DLD1 (cell line): ENCODE measurements around the gene PARM1.

ENCODE experiments used
- in situ Hi-C: cut with HindIII; loops from 2 replicates; pipeline ENCODE4 v1.10.0; 2017; ENCODE audit warnings: low sequenced_read_pairs

The PARM1 gene

GRCh38 chr4:75028196-75028854, 95.4 kb downstream of the PARM1 start:
- in situ Hi-C loops, result no loop called here

GRCh38 chr4:75030028-75030427, 97.1 kb downstream of the PARM1 start:
- in situ Hi-C loops, result no loop called here

GRCh38 chr4:75030649-75031235, 97.8 kb downstream of the PARM1 start:
- in situ Hi-C loops, result no loop called here

- in situ Hi-C loops, result no loop called here
Observed at GRCh38 chr4:75031775-75032174, 98.9 kb downstream of the PARM1 start.

- in situ Hi-C loops, result no loop called here
Observed at GRCh38 chr4:75034523-75034922, 101.6 kb downstream of the PARM1 start.

- in situ Hi-C loops, result no loop called here
Observed at GRCh38 chr4:75035321-75035720, 102.4 kb downstream of the PARM1 start.

- in situ Hi-C loops, result no loop called here
Observed at GRCh38 chr4:75036046-75036830, 103.3 kb downstream of the PARM1 start.

GRCh38 chr4:75037252-75037651, 104.3 kb downstream of the PARM1 start:
- in situ Hi-C loops, result no loop called here

GRCh38 chr4:75038376-75038775, 105.5 kb downstream of the PARM1 start:
- in situ Hi-C loops, result no loop called here

GRCh38 chr4:75040703-75041102, 107.8 kb downstream of the PARM1 start:
- in situ Hi-C loops, result no loop called here

- in situ Hi-C loops, result no loop called here
Observed at GRCh38 chr4:75042601-75043208, 109.8 kb downstream of the PARM1 start.

GRCh38 chr4:75046226-75046625, 113.3 kb downstream of the PARM1 start:
- in situ Hi-C loops, result no loop called here

GRCh38 chr4:75046641-75047040, 113.7 kb downstream of the PARM1 start:
- in situ Hi-C loops, result no loop called here

- in situ Hi-C loops, result no loop called here
Observed at GRCh38 chr4:75048208-75048879, 115.4 kb downstream of the PARM1 start.

- in situ Hi-C loops, result no loop called here
Observed at GRCh38 chr4:75051431-75051830, 118.5 kb downstream of the PARM1 start.

GRCh38 chr4:75053352-75053751, 120.4 kb downstream of the PARM1 start:
- in situ Hi-C loops, result no loop called here

- in situ Hi-C loops, result no loop called here
Observed at GRCh38 chr4:75054078-75054477, 121.2 kb downstream of the PARM1 start.

- in situ Hi-C loops, result no loop called here
Observed at GRCh38 chr4:75056277-75056676, 123.4 kb downstream of the PARM1 start.

- in situ Hi-C loops, result no loop called here
Observed at GRCh38 chr4:75057369-75057768, 124.5 kb downstream of the PARM1 start.

- in situ Hi-C loops, result no loop called here
Observed at GRCh38 chr4:75058486-75058885, 125.6 kb downstream of the PARM1 start.

- in situ Hi-C loops, result no loop called here
Observed at GRCh38 chr4:75063433-75063832, 130.5 kb downstream of the PARM1 start.
